GM19452 (cell line): Measurements from ENCODE around the gene SLC22A5.

Experiments
- ATAC-seq: cut with Tn5 transposase; IDR thresholded peaks from one replicate; pipeline ENCODE4 v1.9.1; 2021; ENCODE audit not compliant: unreplicated experiment

Gene SLC22A5

DNA sequence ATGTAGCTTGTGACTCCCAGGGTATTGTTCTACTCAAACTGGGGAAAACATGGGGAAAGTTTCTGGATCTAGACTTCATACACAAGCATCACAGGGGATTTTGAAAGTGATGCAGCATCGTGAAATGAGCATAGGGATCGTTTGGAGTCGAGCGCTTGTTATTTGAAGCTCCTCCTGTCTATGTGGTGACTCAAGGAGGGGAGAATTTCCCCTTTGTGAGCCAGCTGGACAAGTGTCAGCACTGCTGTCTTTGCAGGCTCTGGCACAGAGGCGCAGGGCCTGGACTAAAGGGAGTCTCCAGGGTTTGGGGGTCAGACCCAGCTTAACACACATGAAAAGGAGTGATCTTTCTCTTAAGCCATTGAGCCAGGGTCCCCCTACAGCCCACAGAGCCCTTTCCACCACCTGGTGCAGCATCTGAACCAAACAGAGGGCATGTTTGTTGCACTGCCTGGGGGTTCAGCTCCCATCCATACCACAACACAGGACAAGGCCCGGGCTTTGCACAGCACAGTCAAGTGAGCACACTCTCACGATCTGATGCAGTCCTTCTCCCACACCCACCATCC lies 70.1 kb downstream of the SLC22A5 start:
- no peak for ATAC-seq

DNA sequence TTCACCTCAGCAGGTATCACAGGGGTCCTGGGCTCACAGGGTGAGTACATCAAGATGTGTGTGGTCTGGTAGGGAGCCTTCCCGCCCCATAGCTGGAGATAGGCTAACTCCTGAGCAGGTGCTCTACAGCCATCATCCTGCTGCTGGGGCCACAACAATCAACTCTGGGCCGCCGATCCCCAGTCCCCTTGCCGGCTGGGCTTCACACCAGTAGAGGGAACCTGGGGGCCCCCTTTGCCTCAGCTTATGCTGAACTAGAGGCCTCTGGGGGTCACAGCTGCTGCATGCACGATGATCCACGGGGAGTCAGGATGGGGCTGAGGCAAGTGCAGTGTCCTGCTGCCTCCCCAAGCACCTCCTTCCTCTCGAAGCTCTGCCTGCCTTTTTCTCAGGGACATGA lies 74.6 kb downstream of the SLC22A5 start:
- ATAC-seq: no peak
